GM21423 (cell line): ENCODE data around the gene P4HB.

Experiments used
- ATAC-seq: cut with Tn5 transposase; IDR thresholded peaks from one replicate; pipeline ENCODE4 v1.9.1; 2021; ENCODE audit warnings: mild to moderate bottlenecking, moderate library complexity; ENCODE audit not compliant: unreplicated experiment

The P4HB gene

GRCh38 chr17:81869221-81870130 is 9.1 kb upstream of the P4HB start:
- no peak for ATAC-seq

- no peak for ATAC-seq
Measured at GRCh38 chr17:81868674-81869220, 8.4 kb upstream of the P4HB start.

- ATAC-seq, result no peak
Measured at GRCh38 chr17:81867991-81868673, 7.8 kb upstream of the P4HB start.

GRCh38 chr17:81867170-81867990 is 7.0 kb upstream of the P4HB start:
- no peak for ATAC-seq

GRCh38 chr17:81866440-81867169 is 6.3 kb upstream of the P4HB start:
- no peak for ATAC-seq

- no peak for ATAC-seq
Measured at GRCh38 chr17:81865733-81866439, 5.6 kb upstream of the P4HB start.

- no peak for ATAC-seq
Measured at GRCh38 chr17:81865358-81865732, 5.0 kb upstream of the P4HB start.

GRCh38 chr17:81863833-81864768 is 3.8 kb upstream of the P4HB start:
- no peak for ATAC-seq

- ATAC-seq, result no peak
Measured at GRCh38 chr17:81863123-81863675, 2.9 kb upstream of the P4HB start.

- peak; percentile 78 for ATAC-seq
Measured at GRCh38 chr17:81860756-81861568, 627 bp upstream of the P4HB start.

- ATAC-seq, result no peak
Measured at GRCh38 chr17:81858967-81859905, 1.1 kb downstream of the P4HB start.

GRCh38 chr17:81858170-81858966 is 2.0 kb downstream of the P4HB start:
- no peak for ATAC-seq

GRCh38 chr17:81854974-81855774 is 5.2 kb downstream of the P4HB start:
- no peak for ATAC-seq

GRCh38 chr17:81852237-81852636 is 8.1 kb downstream of the P4HB start:
- no peak for ATAC-seq

- no peak for ATAC-seq
Measured at GRCh38 chr17:81851423-81851822, 8.9 kb downstream of the P4HB start.
